Dedifferentiated amniotic fluid mesenchymal stem cell (primary cell): Measurements from ENCODE around the gene PPP2R2D.
"Not testable (repeated sequence)": the region's sequence is repeated elsewhere in the genome, so short reads cannot be mapped to it uniquely, and the experiment has no call there.

Experiments used
- DNase-seq: peaks from one replicate; pipeline ENCODE4 v3.0.0-alpha.2; 2016; ENCODE audit errors: extremely low spot score

PPP2R2D gene

GRCh38 chr10:131908151-131908550 is 7.3 kb downstream of the PPP2R2D start:
- no peak for DNase-seq

- no peak for DNase-seq
These were observed 8.4 kb downstream of the PPP2R2D start for GRCh38 chr10:131909014-131909808.

DNA sequence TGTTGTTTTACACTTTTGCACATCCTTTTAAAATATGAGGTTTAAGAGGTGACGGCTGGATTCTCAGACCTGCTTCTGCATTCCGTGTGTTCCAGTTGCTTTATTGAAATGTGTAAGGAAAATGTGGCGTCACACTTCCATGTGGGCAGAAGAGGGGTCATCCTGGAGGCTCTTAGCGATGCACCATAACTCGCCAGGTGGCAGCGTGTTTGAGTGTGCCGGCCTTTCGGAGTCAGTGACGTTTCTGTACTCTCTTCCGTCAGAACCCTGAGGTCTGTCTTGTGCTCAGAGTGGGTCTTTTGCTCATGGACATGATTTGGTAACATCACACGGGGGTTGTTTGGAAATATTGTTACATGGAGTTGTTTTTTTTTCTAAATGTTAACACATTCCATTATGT is 9.1 kb downstream of the PPP2R2D start:
- no peak for DNase-seq

GRCh38 chr10:131910663-131911314 is 10.0 kb downstream of the PPP2R2D start:
- no peak for DNase-seq

DNA sequence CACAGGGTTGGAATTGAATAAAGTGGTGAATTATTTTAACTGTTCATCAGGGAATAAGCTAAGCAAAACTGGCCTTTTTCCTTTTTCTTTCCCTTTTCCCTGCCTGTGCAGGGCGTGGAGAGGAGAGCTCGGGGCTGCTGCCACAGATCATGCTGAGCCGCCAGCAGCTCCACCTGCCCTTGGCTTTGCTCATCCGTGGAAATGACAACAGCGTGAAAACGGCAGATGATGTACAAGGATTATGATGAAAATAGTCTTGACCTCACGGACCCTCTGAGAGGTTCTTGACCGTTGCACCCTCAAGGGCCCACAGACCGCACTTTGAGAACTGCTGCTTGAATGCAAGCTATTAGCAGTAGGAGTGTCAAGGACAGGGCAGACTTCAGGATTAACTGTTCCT is 10.6 kb downstream of the PPP2R2D start:
- DNase-seq, result no peak

DNA sequence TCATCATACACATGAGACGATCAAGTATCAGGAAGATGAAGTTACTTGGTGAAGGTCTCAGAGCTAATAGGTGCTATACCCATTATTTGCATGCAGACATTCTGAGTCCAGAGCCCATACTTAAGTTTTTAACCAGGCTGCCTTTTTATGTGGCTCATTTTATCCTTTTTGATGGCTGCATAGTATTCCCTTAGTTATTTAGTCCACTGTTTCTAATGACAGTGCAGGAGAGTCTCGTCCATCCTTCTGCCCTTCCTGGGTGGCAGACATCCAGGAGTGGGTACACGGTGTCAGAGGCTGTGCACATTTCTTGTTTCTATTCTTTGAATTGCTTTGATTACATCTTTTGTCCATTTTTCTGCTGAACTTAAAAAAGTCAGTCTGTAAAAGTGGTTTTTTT is 11.8 kb downstream of the PPP2R2D start:
- no peak for DNase-seq

DNA sequence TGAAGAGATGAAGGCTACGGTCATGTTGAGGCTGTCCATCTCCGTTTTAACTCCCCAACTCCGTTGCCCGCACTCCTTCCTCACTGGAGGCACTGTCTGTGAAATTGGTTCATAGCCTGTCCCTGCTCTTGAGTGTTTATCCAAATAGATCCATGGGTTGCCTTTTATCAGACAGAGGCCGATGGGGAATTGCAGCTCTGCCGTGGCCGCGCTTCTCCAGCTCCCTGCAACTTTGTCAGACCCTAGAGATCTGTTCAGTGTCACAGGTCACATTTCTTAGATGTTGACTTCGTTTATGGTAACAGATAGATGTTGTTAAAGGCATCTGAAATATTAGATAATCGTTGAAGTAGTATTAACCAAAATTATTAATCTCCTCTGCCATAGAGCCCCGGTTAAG is 14.7 kb downstream of the PPP2R2D start:
- no peak for DNase-seq

- DNase-seq, result no peak
These were observed 15.4 kb downstream of the PPP2R2D start for GRCh38 chr10:131915990-131916766.

- not testable (repeated sequence) for DNase-seq
These were observed 16.0 kb downstream of the PPP2R2D start for GRCh38 chr10:131916767-131917160.

DNA sequence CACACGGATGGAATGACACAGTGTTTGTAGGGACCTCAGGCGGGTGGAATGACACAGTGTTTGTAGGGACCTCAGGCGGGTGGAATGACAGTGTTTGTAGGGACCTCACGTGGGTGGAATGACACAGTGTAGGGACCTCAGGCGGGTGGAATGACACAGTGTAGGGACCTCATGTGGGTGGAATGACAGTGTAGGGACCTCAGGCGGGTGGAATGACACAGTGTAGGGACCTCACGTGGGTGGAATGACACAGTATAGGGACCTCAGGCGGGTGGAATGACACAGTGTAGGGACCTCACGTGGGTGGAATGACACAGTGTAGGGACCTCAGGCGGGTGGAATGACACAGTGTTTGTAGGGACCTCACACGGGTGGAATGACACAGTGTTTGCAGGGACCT is 16.7 kb downstream of the PPP2R2D start:
- not testable (repeated sequence) for DNase-seq

- not testable (repeated sequence) for DNase-seq
These were observed 18.7 kb downstream of the PPP2R2D start for GRCh38 chr10:131919461-131919860.

DNA sequence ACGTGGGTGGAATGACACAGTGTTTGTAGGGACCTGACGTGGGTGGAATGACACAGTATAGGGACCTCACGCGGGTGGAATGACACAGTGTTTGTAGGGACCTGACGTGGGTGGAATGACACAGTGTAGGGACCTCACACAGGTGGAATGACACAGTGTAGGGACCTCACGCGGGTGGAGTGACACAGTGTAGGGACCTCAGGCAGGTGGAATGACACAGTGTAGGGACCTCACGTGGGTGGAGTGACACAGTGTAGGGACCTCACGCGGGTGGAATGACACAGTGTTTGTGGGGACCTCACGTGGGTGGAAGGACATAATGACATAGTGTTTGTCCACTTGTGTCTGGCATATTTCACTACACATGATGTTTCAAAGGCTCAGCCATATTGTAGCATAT is 19.3 kb downstream of the PPP2R2D start:
- DNase-seq, result no peak

DNA sequence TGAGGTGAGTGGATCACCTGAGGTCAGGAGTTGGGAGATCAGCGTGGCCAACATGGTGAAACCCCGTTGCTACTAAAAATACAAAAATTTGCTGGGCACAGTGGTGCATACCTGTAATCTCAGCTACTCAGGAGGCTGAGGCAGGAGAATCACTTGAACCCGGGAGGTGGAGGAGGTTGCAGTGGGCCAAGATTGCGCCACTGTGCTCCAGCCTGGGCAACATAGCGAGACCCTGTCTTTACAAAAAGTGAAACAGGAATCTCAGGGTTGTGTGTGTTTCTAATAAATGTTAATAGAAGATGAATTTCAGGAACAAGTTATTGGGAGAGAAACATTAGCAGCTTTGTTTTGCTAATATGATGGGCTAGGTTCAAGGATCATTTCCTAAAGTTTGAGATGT is 19.9 kb downstream of the PPP2R2D start:
- no peak for DNase-seq

DNA sequence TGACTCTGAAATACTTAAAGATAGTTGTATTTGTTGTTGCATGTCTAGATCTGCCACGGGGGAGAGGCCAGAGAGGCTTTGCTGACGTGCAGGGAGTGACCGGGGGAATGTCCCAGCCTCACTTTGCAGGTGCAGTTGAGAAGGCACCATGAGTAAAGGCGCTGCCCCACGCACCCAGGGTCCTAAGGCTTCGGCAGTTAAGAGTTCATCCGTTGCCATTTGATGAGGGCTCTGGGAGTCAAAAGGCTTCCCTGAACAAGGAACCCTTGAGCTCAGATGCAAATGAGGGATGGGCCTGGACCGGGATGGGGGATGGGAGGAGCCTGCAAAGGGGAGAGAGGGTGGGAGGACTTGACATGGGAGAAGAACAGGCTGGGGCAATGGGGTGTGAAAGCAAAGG is 20.4 kb downstream of the PPP2R2D start:
- DNase-seq, result no peak

DNA sequence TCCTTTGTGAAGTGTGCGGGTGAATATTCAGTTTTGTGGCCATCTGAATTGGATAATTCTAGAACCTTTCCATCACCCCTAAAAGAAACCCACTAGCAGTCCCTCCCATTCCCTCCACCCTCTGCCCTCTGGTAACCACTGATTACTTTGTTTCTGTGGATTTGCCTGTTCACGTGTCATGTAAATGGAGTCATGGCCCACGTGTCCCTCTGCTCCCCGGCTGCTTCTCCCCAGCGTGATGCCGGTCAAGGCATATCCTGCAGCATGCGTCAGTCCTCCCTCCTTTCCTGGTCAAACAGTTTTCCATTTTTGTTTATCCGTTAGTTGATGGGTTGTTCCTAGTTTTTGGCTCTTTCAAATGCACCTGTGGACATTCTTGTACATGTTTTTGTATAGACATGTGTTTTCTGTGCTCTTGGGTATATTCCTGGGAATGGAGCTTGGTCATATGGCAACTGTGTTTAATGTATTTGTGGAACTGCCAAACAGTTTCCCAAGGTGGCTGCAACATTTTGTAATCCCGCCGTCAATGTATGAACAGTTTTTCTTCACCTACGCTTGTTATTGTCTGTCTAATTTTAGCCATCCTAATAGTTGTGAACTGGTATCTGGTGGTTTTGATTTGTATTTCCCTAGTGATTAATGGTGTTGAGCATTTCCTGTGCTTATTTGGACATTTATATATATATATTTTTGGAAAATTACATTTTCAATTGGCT is 22.4 kb downstream of the PPP2R2D start:
- no peak for DNase-seq

DNA sequence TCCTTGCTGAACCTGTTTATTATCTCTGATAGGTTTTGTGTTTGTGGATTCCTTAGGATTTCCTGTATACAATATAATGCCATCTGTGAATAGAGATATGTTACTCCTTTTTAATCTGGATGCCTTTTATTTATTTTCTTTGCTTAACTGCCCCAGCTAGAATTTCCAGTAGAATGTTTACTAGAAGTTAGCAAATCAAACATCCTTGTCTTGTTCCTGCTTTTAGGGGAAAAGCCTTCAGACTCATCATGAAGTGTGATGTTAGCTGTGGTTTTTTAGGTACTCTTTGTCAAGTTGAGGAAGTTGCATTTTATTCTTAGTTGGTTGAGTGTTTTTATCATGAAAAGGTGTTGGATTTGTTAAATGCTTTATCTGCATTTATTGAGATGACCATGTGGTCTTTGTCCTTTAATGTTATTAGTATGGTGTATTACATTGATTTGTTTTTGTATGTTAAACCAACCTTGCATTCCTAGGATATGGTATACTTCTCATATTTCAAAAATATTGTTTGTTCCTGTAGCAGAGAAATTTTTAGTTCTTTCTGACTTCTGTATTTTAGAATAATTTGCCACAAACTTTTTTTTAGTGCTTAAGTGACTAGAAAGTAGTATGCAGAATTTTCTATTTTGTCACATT is 24.3 kb downstream of the PPP2R2D start:
- no peak for DNase-seq

DNA sequence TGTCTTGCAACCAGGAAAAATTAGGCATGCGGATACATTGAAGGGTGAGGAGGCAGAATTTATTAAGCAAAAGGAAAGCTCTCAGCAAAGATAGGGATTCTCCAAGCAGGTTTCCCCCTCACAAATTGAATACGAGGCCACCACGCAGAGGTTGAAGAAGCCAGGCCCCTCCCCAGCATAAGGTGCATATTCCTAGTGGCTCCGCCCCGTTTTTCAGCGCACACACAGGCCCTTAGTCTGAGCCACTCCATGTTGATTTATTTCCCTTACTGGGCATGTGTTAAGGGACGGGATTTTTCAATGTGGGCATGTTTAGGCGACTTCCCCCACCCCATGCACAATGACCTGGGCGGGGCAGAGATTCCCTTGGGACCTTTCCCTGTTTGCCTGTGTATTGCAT is 24.9 kb downstream of the PPP2R2D start:
- DNase-seq, result no peak

DNA sequence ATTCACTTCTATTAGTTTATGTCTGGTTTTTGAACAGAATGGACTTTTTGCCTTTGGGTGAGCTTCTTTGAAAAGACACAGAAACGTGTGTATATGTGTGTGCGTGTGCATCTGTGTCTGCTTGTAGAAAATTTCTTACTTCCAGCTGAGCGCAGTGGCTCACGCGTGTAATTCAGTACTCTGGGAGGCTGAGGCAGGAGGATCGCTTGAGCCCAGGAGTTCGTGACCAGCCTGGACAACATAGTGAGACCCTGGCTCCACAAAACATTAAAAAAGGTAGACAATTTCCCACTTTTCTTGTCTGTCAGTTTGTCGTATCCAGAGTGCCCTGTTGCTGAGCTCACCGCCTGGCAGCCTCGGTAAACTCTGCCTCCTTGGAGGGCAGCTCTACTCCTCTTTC is 25.4 kb downstream of the PPP2R2D start:
- DNase-seq, result no peak

- DNase-seq, result no peak
These were observed 26.2 kb downstream of the PPP2R2D start for GRCh38 chr10:131926743-131927595.

DNA sequence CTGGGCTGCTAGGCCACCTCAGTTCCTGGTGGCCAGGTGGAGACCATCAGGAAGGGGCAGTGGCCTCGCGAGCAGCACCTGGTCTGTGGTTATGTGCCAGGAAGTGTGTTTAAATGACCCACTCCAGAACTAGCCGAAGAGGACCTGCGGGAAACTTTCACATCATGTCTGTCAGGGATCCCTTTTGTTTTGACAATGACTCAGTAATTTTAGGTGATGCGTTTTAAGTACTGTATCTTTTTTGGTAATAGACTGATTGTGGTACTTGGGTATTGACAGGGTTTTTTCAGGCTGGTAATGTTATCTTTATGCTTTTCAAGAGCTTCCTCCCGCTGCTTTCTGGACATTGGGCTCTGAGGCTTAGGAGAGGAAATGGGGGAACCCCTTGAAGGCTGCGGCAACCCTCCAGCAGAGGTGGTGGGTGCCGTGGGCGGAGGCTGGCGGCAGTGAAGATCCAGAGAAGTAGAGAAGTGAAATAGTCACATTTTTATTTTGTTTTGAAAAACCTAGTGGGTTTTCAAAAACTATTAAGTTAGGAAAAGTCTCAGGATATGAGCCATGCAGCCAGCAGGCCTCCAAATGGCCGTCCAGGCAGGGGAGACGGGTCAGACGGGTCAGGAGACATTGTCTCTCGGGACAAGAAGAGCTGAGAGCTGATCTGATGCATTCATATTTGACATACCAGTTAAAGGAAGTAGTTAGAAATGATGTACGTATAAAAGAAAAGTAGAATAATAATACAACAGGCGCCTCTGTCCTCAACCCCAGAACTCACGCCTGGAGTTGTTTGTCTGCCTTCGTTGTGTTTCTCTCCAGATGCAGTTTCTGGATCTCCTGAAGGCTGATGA is 27.7 kb downstream of the PPP2R2D start:
- no peak for DNase-seq
